ENCODE data around the gene TRPV6. TPM values are rescaled to one million over a fixed set of nuclear protein-coding genes. Genes with fewer than 3 reads are reported as not detected.

TRPV6 gene
- total RNA-seq, 1 donor from 2014 or later = not detected

- Mint-ChIP-seq H3K4me1 (ENCODE audit: unreplicated experiment) (no peaks in the 10 kb centered on the region), H3K4me3 (ENCODE audit: unreplicated experiment) (no peak overlapping the region), H3K9me3 (ENCODE audit: unreplicated experiment) (no peaks in the 10 kb centered on the region), H3K27ac (ENCODE audit: unreplicated experiment) (no peak overlapping the region), H3K36me3 (ENCODE audit: unreplicated experiment) (no peaks in the 10 kb centered on the region), H3K27me3 (ENCODE audit: unreplicated experiment) (peaks cover 28% of the 10 kb centered on the region)
- TF ChIP-seq CTCF (IDR thresholded peaks at IDR 0.05) = no peak
- no peak for DNase-seq (ENCODE audit: extremely low spot score, unreplicated experiment)
Measured at GRCh38 chr7:142832417-142832816, 53.1 kb downstream of the TRPV6 start.

GRCh38 chr7:142827951-142828500 is 57.5 kb downstream of the TRPV6 start:
- no peak overlapping the region for H3K27ac Mint-ChIP-seq (ENCODE audit: unreplicated experiment)
- peaks cover 33% of the 10 kb centered on the region for H3K27me3 Mint-ChIP-seq (ENCODE audit: unreplicated experiment)
- H3K9me3 Mint-ChIP-seq (ENCODE audit: unreplicated experiment) = peaks cover 10% of the 10 kb centered on the region
- no peaks in the 10 kb centered on the region for H3K36me3 Mint-ChIP-seq (ENCODE audit: unreplicated experiment)
- DNase-seq (ENCODE audit: extremely low spot score, unreplicated experiment) = no peak
- H3K4me1 Mint-ChIP-seq (ENCODE audit: unreplicated experiment) = no peaks in the 10 kb centered on the region
- H3K4me3 Mint-ChIP-seq (ENCODE audit: unreplicated experiment) = no peak overlapping the region
- no peak for TF ChIP-seq CTCF (IDR thresholded peaks at IDR 0.05)

GRCh38 chr7:142822714-142823113 is 62.8 kb downstream of the TRPV6 start:
- peaks cover 10% of the 10 kb centered on the region for H3K9me3 Mint-ChIP-seq (ENCODE audit: unreplicated experiment)
- no peaks in the 10 kb centered on the region for H3K36me3 Mint-ChIP-seq (ENCODE audit: unreplicated experiment)
- H3K4me3 Mint-ChIP-seq (ENCODE audit: unreplicated experiment) = no peak overlapping the region
- no peaks in the 10 kb centered on the region for H3K4me1 Mint-ChIP-seq (ENCODE audit: unreplicated experiment)
- no peak for DNase-seq (ENCODE audit: extremely low spot score, unreplicated experiment)
- H3K27me3 Mint-ChIP-seq (ENCODE audit: unreplicated experiment) = peaks cover 52% of the 10 kb centered on the region
- TF ChIP-seq CTCF (IDR thresholded peaks at IDR 0.05) = no peak
- no peak overlapping the region for H3K27ac Mint-ChIP-seq (ENCODE audit: unreplicated experiment)

Other genes with a start within 250 kb of the TRPV6 start
- gene PRSS1, start 136.3 kb downstream of the TRPV6 start, total RNA-seq = not detected in 2 replicates
- not detected in 2 replicates for gene PRSS2, start 114.8 kb downstream of the TRPV6 start, total RNA-seq
- gene EPHB6, start 30.7 kb downstream of the TRPV6 start, total RNA-seq = 13.7 and 14.7 TPM in 2 replicates
- not detected in 2 replicates for gene TRPV5, start 48.0 kb upstream of the TRPV6 start, total RNA-seq
- gene LLCFC1, start 53.7 kb upstream of the TRPV6 start, total RNA-seq = not detected in 2 replicates
- gene KEL, start 76.6 kb upstream of the TRPV6 start, total RNA-seq = 0.50 and 1.5 TPM in 2 replicates
- not detected in 2 replicates for gene OR9A2, start 141.4 kb upstream of the TRPV6 start, total RNA-seq
- gene OR6V1, start 166.6 kb upstream of the TRPV6 start, total RNA-seq = not detected in 2 replicates
- not detected in 2 replicates for gene PIP, start 246.3 kb upstream of the TRPV6 start, total RNA-seq

All from osteocyte (in vitro differentiated cells).